ENCODE measurements around the gene CPPED1.

- TF ChIP-seq CTCF (IDR thresholded peaks at IDR 0.05) (no peak), ZFX (IDR thresholded peaks at IDR 0.05; ENCODE audit: borderline replicate concordance) (no peak)
Measured at GRCh38 chr16:12646490-12647274, 157.0 kb downstream of the CPPED1 start.
